Astrocyte of the hippocampus (primary cell): ENCODE results near the gene AXIN2.
A peak's percentile ranks its signal among the peaks of the same experiment; 100 is the strongest.
"Not testable (repeated sequence)": the region's sequence is repeated elsewhere in the genome, so short reads cannot be mapped to it uniquely, and the experiment has no call there.

Experiments
- DNase-seq: peaks from one replicate; pipeline ENCODE4 v3.0.0; 2011; ENCODE audit warnings: low read depth, low spot score

AXIN2 gene

GRCh38 chr17:65518256-65518655 lies 43.2 kb downstream of the AXIN2 start:
- peak; percentile 67 for DNase-seq

GRCh38 chr17:65515959-65516948 lies 45.2 kb downstream of the AXIN2 start:
- DNase-seq: peak; percentile 86

GRCh38 chr17:65515512-65515911 lies 45.9 kb downstream of the AXIN2 start:
- no peak for DNase-seq

GRCh38 chr17:65514541-65514940 lies 46.9 kb downstream of the AXIN2 start:
- DNase-seq: no peak

- DNase-seq: peak; percentile 45
Observed at GRCh38 chr17:65514082-65514481, 47.4 kb downstream of the AXIN2 start.

GRCh38 chr17:65511316-65511715 lies 50.1 kb downstream of the AXIN2 start:
- no peak for DNase-seq

GRCh38 chr17:65509032-65509431 lies 52.4 kb downstream of the AXIN2 start:
- no peak for DNase-seq

- not testable (repeated sequence) for DNase-seq
Observed at GRCh38 chr17:65504673-65505072, 56.8 kb downstream of the AXIN2 start.

- DNase-seq: no peak
Observed at GRCh38 chr17:65504141-65504540, 57.3 kb downstream of the AXIN2 start.

- DNase-seq: no peak
Observed at GRCh38 chr17:65503557-65503956, 57.9 kb downstream of the AXIN2 start.

GRCh38 chr17:65498816-65499215 lies 62.6 kb downstream of the AXIN2 start:
- DNase-seq: no peak

- no peak for DNase-seq
Observed at GRCh38 chr17:65496801-65497200, 64.6 kb downstream of the AXIN2 start.

GRCh38 chr17:65495122-65496055 lies 66.1 kb downstream of the AXIN2 start:
- DNase-seq: peak; percentile 33

- DNase-seq: no peak
Observed at GRCh38 chr17:65489413-65490155, 71.9 kb downstream of the AXIN2 start.

GRCh38 chr17:65488665-65489064 lies 72.8 kb downstream of the AXIN2 start:
- DNase-seq: no peak

GRCh38 chr17:65487990-65488389 lies 73.5 kb downstream of the AXIN2 start:
- no peak for DNase-seq

- DNase-seq: no peak
Observed at GRCh38 chr17:65487161-65487560, 74.3 kb downstream of the AXIN2 start.

- peak; percentile 77 for DNase-seq
Observed at GRCh38 chr17:65485388-65486299, 75.8 kb downstream of the AXIN2 start.

GRCh38 chr17:65484405-65484804 lies 77.0 kb downstream of the AXIN2 start:
- not testable (repeated sequence) for DNase-seq

GRCh38 chr17:65483438-65483837 lies 78.0 kb downstream of the AXIN2 start:
- no peak for DNase-seq
